Parathyroid adenoma (tissue), 2 donors: Measurements from ENCODE around the gene SENP3.

ENCODE experiments used
- H2AFZ ChIP-seq: fragments of 300-600 bp; sonication (generic); one replicate; pipeline ENCODE4 v1.7.0; 2017; ENCODE audit warnings: antibody characterized with exemption, mild to moderate bottlenecking
- H3K27ac ChIP-seq: fragments of 300-600 bp; sonication (generic); one replicate; pipeline ENCODE4 v1.7.0; 2017
- H3K27me3 ChIP-seq: fragments of 300-600 bp; sonication (generic); one replicate; pipeline ENCODE4 v1.7.0; 2017; ENCODE audit warnings: low read length; ENCODE audit not compliant: control insufficient read depth, insufficient read depth
- H3K36me3 ChIP-seq: fragments of 300-600 bp; sonication (generic); one replicate; pipeline ENCODE4 v1.7.0; 2017; ENCODE audit warnings: low read length; ENCODE audit not compliant: control insufficient read depth, insufficient read depth
- H3K4me1 ChIP-seq: fragments of 300-600 bp; sonication (generic); one replicate; pipeline ENCODE4 v1.7.0; 2017; ENCODE audit warnings: control low read depth
- H3K4me2 ChIP-seq: fragments of 300-600 bp; sonication (generic); one replicate; pipeline ENCODE4 v1.7.0; 2017; ENCODE audit warnings: low read length
- H3K4me3 ChIP-seq: fragments of 300-600 bp; sonication (generic); one replicate; pipeline ENCODE4 v1.7.0; 2017; ENCODE audit warnings: low read depth, low read length
- H3K79me2 ChIP-seq: fragments of 300-600 bp; sonication (generic); one replicate; pipeline ENCODE4 v1.7.0; 2017; ENCODE audit warnings: control low read depth
- H3K9ac ChIP-seq: fragments of 300-600 bp; sonication (generic); one replicate; pipeline ENCODE4 v1.7.0; 2017; ENCODE audit warnings: mild to moderate bottlenecking
- H3K9me3 ChIP-seq: fragments of 300-600 bp; sonication (generic); one replicate; pipeline ENCODE4 v1.7.0; 2017; ENCODE audit warnings: low read length; ENCODE audit not compliant: control insufficient read depth
- TF ChIP-seq, protein P1 (sequence below): fragments of 300-600 bp; sonication (generic); IDR thresholded peaks from one replicate; pipeline ENCODE4 v1.7.0; 2017; ENCODE audit warnings: antibody characterized with exemption, mild to moderate bottlenecking
- donor health status: primary hyperparathyroidism.

The SENP3 gene

DNA sequence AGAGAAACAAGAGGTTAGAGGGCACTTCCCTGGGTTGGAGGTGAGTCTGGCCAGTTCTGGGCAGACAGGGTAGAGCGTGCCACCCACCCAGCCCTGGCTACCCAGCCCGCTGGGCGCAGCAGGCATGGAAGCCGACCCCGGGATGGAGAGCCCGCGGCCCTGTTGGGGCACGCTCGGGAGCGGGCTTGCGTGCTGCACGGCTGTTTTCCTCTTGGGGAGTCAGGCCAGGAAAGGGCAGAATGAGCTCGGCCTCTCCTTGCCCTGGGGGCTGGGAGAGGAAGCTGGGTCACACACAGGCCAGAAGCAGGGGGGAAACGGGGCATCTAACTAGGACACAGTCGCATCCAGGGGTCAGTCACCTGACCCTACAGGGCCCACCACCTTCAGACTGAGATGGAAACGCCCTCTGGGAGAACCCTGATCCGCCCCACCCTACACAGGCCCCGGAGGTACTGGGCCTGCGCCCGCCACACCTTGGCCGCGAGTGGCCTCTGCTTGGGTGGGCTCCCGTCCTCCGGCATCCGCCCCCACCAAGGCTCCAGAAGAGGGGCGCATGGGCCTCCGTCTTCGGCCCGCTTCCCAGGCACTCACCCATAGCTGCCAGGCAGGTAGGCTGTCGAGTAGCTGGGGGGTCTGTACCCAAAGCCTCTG lies 27.0 kb downstream of the SENP3 start:
- Histone ChIP-seq H2AFZ (peak overlapping the region; percentile 81), H3K36me3 (no peaks in the 10 kb centered on the region), H3K27ac (no peak overlapping the region), H3K9ac (no peak overlapping the region), H3K9me3 (no peaks in the 10 kb centered on the region), H3K4me1 (peaks cover 9% of the 10 kb centered on the region), H3K27me3 (no peaks in the 10 kb centered on the region), H3K4me2 (no peak overlapping the region), H3K4me3 (no peak overlapping the region), H3K79me2 (peaks cover 7% of the 10 kb centered on the region)
- TF ChIP-seq, protein P1, sequence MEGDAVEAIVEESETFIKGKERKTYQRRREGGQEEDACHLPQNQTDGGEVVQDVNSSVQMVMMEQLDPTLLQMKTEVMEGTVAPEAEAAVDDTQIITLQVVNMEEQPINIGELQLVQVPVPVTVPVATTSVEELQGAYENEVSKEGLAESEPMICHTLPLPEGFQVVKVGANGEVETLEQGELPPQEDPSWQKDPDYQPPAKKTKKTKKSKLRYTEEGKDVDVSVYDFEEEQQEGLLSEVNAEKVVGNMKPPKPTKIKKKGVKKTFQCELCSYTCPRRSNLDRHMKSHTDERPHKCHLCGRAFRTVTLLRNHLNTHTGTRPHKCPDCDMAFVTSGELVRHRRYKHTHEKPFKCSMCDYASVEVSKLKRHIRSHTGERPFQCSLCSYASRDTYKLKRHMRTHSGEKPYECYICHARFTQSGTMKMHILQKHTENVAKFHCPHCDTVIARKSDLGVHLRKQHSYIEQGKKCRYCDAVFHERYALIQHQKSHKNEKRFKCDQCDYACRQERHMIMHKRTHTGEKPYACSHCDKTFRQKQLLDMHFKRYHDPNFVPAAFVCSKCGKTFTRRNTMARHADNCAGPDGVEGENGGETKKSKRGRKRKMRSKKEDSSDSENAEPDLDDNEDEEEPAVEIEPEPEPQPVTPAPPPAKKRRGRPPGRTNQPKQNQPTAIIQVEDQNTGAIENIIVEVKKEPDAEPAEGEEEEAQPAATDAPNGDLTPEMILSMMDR, result no peak

DNA sequence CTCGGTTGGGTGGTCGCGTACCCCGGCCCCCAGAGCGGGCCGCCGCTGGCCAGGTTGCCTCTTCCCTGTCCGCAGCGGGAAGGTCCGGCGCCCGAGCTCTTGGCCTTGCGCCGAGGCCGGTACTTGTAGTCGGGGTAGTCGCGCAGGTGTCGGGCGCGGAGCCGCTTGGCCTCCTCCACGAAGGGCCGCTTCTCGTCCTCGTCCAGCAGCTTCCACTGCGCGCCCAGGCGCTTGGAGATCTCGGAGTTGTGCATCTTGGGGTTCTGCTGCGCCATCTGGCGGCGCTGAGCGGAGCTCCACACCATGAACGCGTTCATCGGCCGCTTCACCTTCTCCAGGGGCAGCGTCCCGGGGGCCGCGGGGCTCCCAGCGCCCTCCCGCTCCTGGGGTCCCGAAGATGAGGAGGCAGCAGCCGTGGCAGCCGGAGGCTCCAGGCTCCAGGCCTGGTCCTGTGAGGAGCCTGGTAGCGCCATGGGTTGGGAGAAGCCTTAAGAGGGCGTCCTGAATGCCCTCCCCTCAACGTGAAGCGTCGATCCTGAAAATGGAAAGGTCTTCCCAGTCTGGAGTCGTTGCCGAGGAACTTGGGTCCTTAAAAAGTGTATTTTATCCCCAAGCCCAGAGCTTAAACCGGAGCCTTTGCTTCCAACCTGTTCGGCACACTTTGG lies 27.6 kb downstream of the SENP3 start:
- TF ChIP-seq, protein P1, result peak; percentile 92
- Histone ChIP-seq H3K4me1 (peaks cover 9% of the 10 kb centered on the region), H3K27ac (peak overlapping the region; percentile 0)

DNA sequence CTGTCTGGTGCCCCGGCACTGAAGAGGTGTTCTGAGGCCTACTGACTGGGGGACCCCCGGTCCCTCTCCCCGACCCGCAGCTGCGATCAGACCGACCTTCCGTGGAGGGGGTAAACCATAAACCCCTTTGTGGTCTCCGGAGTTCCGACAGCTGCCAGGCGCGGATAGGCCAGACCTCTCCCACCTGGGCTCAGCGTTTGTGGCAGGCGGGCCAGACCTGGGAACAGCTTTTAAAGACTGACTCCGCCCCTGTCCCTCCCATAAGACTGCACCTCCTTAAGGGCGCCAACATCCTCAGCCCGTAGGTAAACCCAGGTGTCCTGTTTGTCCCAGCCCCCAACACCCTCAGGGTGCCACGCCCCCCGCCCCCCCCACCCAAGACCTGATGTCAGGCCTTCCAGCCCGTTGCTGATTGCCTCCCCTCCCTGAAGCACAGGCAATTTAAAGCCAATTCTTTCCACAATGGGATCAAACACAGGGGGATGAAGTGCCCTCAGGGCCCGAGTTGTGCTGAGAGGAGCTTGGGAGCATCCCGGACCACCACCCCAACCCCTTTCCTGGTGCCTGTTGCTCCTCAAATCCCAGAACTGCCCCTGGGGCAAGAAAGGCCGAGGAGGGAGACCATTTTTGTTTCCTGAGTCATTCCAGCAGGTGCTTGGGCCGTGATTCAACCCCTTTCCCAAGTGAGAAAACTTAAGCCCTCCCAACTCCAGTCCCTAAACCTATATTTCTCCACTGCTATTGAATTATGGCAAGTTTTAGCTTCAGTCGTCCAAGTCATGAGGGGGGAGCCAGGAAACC lies 28.4 kb downstream of the SENP3 start, which contains the start of gene SOX15:
TSS of gene SOX15 (minus strand) at position 204 of the 801 bp plus-strand sequence. CDS start 418 bp downstream, outside the sequence.
- Histone ChIP-seq H3K27ac (peak within 1 kb of the TSS; percentile 0), H3K4me1 (peaks cover 4% of the 10 kb centered on the region), H3K79me2 (no peaks in the 10 kb centered on the region), H3K4me2 (no peak within 1 kb of the TSS), H3K27me3 (no peaks in the 10 kb centered on the region), H3K36me3 (no peaks in the 10 kb centered on the region), H3K9ac (no peak within 1 kb of the TSS), H3K9me3 (no peaks in the 10 kb centered on the region), H3K4me3 (no peak within 1 kb of the TSS), H2AFZ (peak within 1 kb of the TSS; percentile 81)
- TF ChIP-seq, protein P1, result no peak

More for the DNA sequence above, 27.6 kb downstream of the SENP3 start:
- Histone ChIP-seq H3K4me3 (no peak overlapping the region), H2AFZ (peak overlapping the region; percentile 81), H3K27me3 (no peaks in the 10 kb centered on the region), H3K36me3 (no peaks in the 10 kb centered on the region), H3K9ac (no peak overlapping the region), H3K9me3 (no peaks in the 10 kb centered on the region), H3K79me2 (peaks cover 5% of the 10 kb centered on the region), H3K4me2 (no peak overlapping the region)

DNA sequence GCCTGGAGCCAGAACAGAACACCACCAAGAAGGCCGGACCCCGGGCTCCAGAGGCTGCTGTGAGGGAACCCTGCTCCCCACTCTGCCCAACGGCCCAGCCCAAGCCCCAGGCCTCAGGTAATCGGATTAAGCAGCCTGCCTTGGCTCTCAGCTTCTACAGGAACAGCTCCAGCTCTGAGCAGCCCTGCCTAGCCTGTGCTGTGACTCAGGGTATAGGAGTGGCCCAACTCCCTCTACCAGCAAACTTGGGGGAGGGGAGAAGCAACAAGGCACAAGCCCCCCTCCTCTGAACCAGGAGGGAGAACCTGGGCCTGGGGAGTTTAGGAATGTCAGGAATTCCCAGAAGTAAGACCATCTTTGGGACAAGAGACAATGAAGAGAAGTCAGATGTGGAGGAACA lies 29.0 kb downstream of the SENP3 start:
- no peaks in the 10 kb centered on the region for H3K79me2 ChIP-seq
- no peak overlapping the region for H3K4me2 ChIP-seq
- TF ChIP-seq, protein P1, result no peak
- H3K9me3 ChIP-seq, result no peaks in the 10 kb centered on the region
- peaks cover 4% of the 10 kb centered on the region for H3K4me1 ChIP-seq
- no peak overlapping the region for H3K9ac ChIP-seq
- no peak overlapping the region for H2AFZ ChIP-seq
- H3K36me3 ChIP-seq, result no peaks in the 10 kb centered on the region
- no peak overlapping the region for H3K4me3 ChIP-seq
- no peak overlapping the region for H3K27ac ChIP-seq
- H3K27me3 ChIP-seq, result no peaks in the 10 kb centered on the region
